IPS-11a (cell line): Measurements from ENCODE around the gene WDR46.
A peak's percentile ranks its signal among the peaks of the same experiment; 100 is the strongest.
"Not testable (repeated sequence)": the region's sequence is repeated elsewhere in the genome, so short reads cannot be mapped to it uniquely, and the experiment has no call there.

ENCODE experiments used
- H3K4me3 ChIP-seq: one replicate; pipeline ENCODE4 v1.5.1; 2013; ENCODE audit warnings: low read depth, low read length, control low read depth

The WDR46 gene

GRCh38 chr6:33271468-33272274 is 17.4 kb downstream of the WDR46 start, which contains the start of the genes RPS18 and VPS52:
TSS of gene RPS18 (plus strand) at chr6:33272075. CDS start at chr6:33272120, 45 bp downstream.
TSS of gene VPS52 (minus strand) at chr6:33271876. CDS start at chr6:33271675, 201 bp downstream.
- peak within 1 kb of the TSS; percentile 86 for H3K4me3 ChIP-seq

GRCh38 chr6:33271117-33271467 is 17.9 kb downstream of the WDR46 start:
- peak overlapping the region; percentile 86 for H3K4me3 ChIP-seq

GRCh38 chr6:33264015-33264414 is 25.0 kb downstream of the WDR46 start:
- H3K4me3 ChIP-seq, result no peak overlapping the region

GRCh38 chr6:33262490-33262889 is 26.5 kb downstream of the WDR46 start:
- H3K4me3 ChIP-seq, result not testable (repeated sequence)

GRCh38 chr6:33259032-33259431 is 30.0 kb downstream of the WDR46 start:
- H3K4me3 ChIP-seq, result no peak overlapping the region

- no peak overlapping the region for H3K4me3 ChIP-seq
Measured at GRCh38 chr6:33254591-33254990, 34.4 kb downstream of the WDR46 start.

- no peak overlapping the region for H3K4me3 ChIP-seq
Measured at GRCh38 chr6:33252759-33253158, 36.3 kb downstream of the WDR46 start.

GRCh38 chr6:33251395-33252012 is 37.5 kb downstream of the WDR46 start:
- H3K4me3 ChIP-seq, result no peak overlapping the region

GRCh38 chr6:33250731-33251130 is 38.3 kb downstream of the WDR46 start:
- H3K4me3 ChIP-seq, result no peak overlapping the region

GRCh38 chr6:33249732-33250630 is 39.1 kb downstream of the WDR46 start:
- H3K4me3 ChIP-seq, result peak overlapping the region; percentile 67

GRCh38 chr6:33248932-33249731 is 39.9 kb downstream of the WDR46 start:
- H3K4me3 ChIP-seq, result peak overlapping the region; percentile 67

GRCh38 chr6:33248643-33248931 is 40.5 kb downstream of the WDR46 start:
- peak overlapping the region; percentile 24 for H3K4me3 ChIP-seq

- H3K4me3 ChIP-seq, result no peak overlapping the region
Measured at GRCh38 chr6:33247977-33248642, 40.9 kb downstream of the WDR46 start.

GRCh38 chr6:33243476-33243875 is 45.6 kb downstream of the WDR46 start:
- H3K4me3 ChIP-seq, result no peak overlapping the region

- no peak overlapping the region for H3K4me3 ChIP-seq
Measured at GRCh38 chr6:33241968-33242367, 47.1 kb downstream of the WDR46 start.

- H3K4me3 ChIP-seq, result no peak overlapping the region
Measured at GRCh38 chr6:33237741-33238140, 51.3 kb downstream of the WDR46 start.

- H3K4me3 ChIP-seq, result no peak overlapping the region
Measured at GRCh38 chr6:33236852-33237251, 52.2 kb downstream of the WDR46 start.

- no peak overlapping the region for H3K4me3 ChIP-seq
Measured at GRCh38 chr6:33236328-33236727, 52.7 kb downstream of the WDR46 start.

- H3K4me3 ChIP-seq, result no peak overlapping the region
Measured at GRCh38 chr6:33235221-33235634, 53.8 kb downstream of the WDR46 start.
